Measurements from ENCODE around the gene MPP3. TPM values are rescaled to one million over a fixed set of nuclear protein-coding genes. Genes with fewer than 3 reads are reported as not detected.

The MPP3 gene, protein sequence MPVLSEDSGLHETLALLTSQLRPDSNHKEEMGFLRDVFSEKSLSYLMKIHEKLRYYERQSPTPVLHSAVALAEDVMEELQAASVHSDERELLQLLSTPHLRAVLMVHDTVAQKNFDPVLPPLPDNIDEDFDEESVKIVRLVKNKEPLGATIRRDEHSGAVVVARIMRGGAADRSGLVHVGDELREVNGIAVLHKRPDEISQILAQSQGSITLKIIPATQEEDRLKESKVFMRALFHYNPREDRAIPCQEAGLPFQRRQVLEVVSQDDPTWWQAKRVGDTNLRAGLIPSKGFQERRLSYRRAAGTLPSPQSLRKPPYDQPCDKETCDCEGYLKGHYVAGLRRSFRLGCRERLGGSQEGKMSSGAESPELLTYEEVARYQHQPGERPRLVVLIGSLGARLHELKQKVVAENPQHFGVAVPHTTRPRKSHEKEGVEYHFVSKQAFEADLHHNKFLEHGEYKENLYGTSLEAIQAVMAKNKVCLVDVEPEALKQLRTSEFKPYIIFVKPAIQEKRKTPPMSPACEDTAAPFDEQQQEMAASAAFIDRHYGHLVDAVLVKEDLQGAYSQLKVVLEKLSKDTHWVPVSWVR
- not detected for total RNA-seq

DNA sequence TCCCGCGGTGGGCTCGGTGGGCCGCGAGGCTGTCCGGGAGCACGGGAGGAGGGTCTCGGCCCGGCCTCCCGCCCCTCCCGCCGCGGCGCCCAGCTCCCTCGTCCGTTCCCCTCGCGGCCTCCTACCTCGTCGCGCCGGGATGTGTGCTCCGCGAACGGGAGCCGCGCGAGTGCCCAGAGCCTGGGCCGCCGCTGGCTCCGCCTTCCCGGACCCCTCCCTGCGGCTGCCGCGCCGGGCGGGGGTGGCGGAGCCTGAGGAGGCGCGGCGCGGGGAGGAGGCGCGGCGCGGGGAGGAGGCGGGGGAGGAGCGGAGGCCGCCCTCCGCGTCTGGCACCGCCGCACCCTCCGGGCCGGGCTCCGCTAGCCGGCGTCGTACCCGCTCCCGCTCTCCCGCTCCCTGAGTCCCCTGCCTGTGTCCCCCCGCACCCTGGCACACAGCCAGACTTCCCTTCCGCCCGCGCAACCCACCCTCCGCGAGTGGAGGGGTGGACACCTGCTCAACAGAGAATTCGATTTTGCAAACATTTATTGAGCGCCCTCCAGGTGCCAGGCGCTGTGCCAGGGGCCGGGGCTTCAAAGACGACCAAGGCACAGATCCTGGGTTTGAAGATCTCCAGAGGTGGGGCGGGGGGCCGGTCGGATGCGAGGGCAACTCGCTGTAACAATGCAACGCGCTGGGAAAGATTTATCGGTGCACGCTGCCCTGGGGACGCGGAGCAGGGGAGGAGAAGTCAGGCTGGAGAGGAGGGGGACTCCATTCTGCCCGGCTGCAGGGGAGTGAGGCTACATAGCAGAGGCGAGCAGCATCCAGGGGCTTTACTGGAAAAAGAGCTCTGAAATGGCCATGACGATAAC, at the start of gene MPP3:
TSS of gene MPP3 (minus strand) at position 171 of the 854 bp plus-strand sequence. CDS start 1,240 bp downstream, outside the sequence.
- H3K36me3 Mint-ChIP-seq (ENCODE audit: low read depth) = no peaks in the 10 kb centered on the region
- ChIA-PET CTCF (interaction anchor here (0.8 to 1.1 kb wide), 2 partner anchors 9 to 13 kb away, joined by 3 read pairs; no protein-coding TSS in a partner anchor), POLR2A (no interaction called here)
- no peak within 1 kb of the TSS for H3K27ac Mint-ChIP-seq
- no peaks in the 10 kb centered on the region for H3K9me3 Mint-ChIP-seq
- peak within 1 kb of the TSS; percentile 63 for H3K4me3 Mint-ChIP-seq
- peaks cover 48% of the 10 kb centered on the region for H3K27me3 Mint-ChIP-seq
- H3K4me1 Mint-ChIP-seq = peaks cover 13% of the 10 kb centered on the region
- peak; percentile 40 for DNase-seq

DNA sequence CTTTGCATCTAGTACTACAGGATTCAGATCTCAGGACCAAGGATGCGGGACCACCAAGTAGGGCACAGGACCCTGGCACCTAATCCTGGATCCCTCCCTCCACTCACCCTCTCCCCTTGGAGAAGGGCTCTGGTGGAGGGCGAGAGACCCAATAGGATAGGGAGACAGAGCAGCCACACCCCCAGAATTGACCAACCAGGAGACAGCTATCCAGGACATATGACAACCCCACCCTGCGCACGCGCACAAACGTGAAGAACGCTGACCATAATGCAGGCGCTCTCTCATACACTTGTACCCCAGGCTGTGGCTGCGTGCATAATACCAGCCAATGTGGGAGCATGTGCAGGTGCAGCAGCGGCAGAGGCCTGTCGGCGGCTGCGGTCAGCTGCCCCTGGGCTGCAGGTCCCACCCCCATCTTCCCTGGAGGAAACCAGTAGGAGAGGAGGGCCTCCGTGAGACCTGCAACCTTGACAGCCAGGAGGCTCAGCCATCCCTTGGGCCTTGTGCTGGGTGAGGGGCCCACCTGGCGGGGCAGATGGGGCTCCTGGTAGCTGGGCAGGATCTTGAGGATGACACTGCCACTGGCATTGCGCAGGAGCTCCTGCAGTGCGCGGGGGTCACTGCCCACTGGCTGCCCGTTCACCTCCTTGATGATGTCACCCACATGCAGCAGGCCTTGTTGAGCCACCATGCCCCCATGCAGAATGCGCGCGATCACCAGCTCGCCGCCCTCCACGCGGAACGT, 49.0 kb upstream of the MPP3 start:
- Mint-ChIP-seq H3K4me1 (no peaks in the 10 kb centered on the region), H3K27me3 (peaks cover 12% of the 10 kb centered on the region), H3K9me3 (no peaks in the 10 kb centered on the region), H3K36me3 (ENCODE audit: low read depth) (no peaks in the 10 kb centered on the region), H3K27ac (no peak overlapping the region), H3K4me3 (no peak overlapping the region)
- ChIA-PET CTCF (interaction anchor here (1.4 kb wide), 1 partner anchor 114 kb away, joined by 3 read pairs; no protein-coding TSS in a partner anchor), POLR2A (no interaction called here)
- DNase-seq = no peak

DNA sequence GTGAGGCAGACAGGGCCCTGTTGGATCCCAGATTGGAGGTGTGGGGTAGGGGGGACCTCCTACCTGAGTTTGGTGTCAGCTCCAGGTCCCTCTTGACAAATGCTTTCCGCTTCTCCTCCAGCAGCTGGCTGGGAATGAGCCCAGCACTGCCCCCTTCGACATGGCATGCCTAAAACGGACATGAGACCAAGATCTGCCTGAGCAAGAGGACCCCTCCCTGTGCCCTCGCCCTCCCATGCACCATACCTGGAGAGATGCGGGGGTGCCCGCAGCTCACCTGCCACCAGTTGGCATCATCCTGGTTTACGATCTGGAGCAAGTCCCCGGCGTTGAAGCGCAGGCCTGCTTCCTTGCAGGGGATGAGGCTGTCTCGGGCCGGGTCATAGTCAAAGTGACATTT, 48.2 kb upstream of the MPP3 start:
- no peaks in the 10 kb centered on the region for H3K4me1 Mint-ChIP-seq
- H3K9me3 Mint-ChIP-seq = no peaks in the 10 kb centered on the region
- H3K36me3 Mint-ChIP-seq (ENCODE audit: low read depth) = no peaks in the 10 kb centered on the region
- no peak for DNase-seq
- H3K27me3 Mint-ChIP-seq = peaks cover 6% of the 10 kb centered on the region
- H3K4me3 Mint-ChIP-seq = no peak overlapping the region
- POLR2A ChIA-PET = interaction anchor here (0.6 kb wide), 1 partner anchor 688 kb away, joined by 4 read pairs; no protein-coding TSS in a partner anchor
- CTCF ChIA-PET = interaction anchor here (0.7 to 1.8 kb wide), 6 partner anchors 7 to 242 kb away, joined by 3 to 8 read pairs (median 6); partner anchors contain the start of gene HDAC5
- no peak overlapping the region for H3K27ac Mint-ChIP-seq

DNA sequence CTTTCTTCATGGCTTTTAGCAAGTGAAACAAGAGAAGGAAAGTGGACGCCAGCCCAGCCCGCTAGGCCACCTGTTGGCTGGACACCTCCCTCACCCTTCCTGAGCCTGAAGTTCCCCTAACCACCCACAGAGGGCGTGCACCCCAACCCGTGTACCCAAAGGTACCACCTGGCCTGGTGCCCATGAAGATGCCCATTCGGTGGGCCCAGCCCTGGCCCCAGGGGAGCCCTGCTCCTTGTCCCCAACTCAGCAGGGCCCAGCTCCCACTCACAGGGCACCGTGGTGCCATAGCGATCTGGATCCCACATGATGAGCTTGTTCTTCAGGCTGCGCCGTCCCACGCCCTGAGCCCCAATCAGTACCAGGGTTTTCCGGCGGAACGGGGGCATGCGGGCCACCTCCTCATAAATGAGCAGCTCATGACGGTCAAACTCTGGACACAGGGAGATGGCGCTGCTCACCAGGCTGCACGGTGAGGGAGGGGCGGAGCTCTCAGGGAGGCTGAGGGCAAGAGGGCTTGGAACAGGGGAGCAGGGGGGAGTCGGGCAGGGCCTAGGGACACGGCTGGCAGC, 47.6 kb upstream of the MPP3 start:
- Mint-ChIP-seq H3K27ac (no peak overlapping the region), H3K4me3 (no peak overlapping the region), H3K4me1 (no peaks in the 10 kb centered on the region), H3K9me3 (no peaks in the 10 kb centered on the region), H3K36me3 (ENCODE audit: low read depth) (no peaks in the 10 kb centered on the region), H3K27me3 (peaks cover 6% of the 10 kb centered on the region)
- CTCF ChIA-PET = interaction anchor here (0.7 to 1.8 kb wide), 6 partner anchors 8 to 242 kb away, joined by 3 to 8 read pairs (median 6); partner anchors contain the start of gene HDAC5
- POLR2A ChIA-PET = interaction anchor here (0.6 kb wide), 1 partner anchor 688 kb away, joined by 4 read pairs; no protein-coding TSS in a partner anchor
- DNase-seq = peak; percentile 50

DNA sequence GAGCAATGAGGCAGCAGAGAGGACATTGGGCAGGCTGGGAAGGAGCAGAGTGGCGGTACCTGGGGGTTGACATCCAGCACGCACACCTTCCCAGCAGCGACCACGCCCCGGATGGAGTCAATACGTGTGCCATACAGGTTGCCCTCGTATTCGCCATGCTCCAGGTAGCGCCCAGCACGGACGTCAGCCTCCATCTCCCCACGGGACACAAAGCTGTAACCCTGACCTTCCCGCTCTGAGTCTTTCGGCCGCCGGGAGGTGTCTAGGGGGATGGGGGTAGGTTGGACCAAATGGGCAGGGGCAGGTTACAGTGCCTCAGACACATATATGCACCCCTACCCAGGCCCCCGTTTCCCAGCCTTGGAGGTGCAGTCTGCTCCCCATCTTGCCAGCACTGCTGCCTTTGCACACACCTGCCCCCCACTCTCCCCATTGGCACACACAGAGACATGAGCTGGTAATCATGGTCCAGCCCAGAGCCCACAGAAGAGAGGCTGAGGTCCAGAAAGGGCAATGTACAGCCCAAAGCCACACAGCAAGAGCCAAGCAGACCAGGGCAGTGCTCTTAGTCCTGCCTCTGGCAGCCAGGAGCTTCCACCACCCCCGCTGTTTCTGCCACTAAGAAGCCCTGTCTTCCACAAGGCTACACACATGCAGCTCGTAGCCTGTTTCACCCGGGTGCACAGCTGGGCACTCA, 46.9 kb upstream of the MPP3 start:
- Mint-ChIP-seq H3K9me3 (no peaks in the 10 kb centered on the region), H3K27ac (no peak overlapping the region), H3K36me3 (ENCODE audit: low read depth) (no peaks in the 10 kb centered on the region), H3K27me3 (peaks cover 7% of the 10 kb centered on the region), H3K4me1 (no peaks in the 10 kb centered on the region), H3K4me3 (no peak overlapping the region)
- CTCF ChIA-PET = interaction anchor here (0.9 to 1.8 kb wide), 6 partner anchors 9 to 64 kb away, joined by 3 to 8 read pairs (median 6); no protein-coding TSS in a partner anchor
- DNase-seq = no peak
- POLR2A ChIA-PET = no interaction called here

DNA sequence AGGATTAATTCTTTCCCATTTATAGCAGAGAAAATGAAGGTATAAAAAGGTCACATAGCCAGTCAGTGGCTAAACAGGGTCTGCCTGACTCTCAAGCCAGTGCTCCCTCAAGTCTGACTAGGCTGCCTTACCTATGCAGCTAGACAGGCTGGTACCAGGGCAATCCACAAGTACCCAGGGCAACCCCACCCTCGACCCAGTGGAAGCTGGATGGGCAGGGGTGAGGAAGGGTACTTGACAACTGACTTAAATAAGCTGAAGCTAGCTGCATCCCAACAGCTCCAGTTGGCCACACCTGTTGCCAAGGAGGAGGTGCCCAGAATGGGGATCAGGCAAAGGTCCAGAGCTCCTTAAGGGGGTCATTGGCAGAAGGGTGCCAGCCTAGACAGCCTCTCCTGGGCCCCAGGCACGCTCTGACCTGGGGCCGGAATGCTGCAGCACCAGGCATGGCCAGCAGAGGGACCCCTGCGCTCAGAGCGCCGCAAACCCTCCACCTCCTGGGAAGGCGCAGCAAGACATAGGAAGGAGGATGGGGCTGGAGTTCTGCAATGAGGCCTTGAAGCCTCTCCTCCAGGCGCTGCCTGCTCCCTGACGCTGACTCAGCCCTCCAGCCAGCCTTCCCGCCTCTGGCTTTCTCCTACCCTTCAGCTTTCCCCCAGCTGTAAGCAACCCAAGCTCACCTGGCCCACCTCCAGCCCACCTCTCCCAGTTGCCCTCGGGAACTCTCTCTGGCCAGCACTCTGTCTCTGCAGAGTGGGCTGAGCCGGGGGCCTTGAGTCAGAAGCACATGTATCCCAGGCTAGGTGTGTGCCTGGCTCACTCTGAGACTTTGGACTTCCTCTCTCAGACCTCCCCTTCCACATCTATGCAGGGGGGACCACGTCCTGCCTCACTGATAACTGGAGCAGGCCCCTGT, 45.6 kb upstream of the MPP3 start:
- Mint-ChIP-seq H3K27me3 (peaks cover 5% of the 10 kb centered on the region), H3K9me3 (no peaks in the 10 kb centered on the region), H3K27ac (no peak overlapping the region), H3K4me3 (no peak overlapping the region), H3K4me1 (no peaks in the 10 kb centered on the region), H3K36me3 (ENCODE audit: low read depth) (no peaks in the 10 kb centered on the region)
- CTCF ChIA-PET = interaction anchor here (1.0 to 2.4 kb wide), 12 partner anchors 10 to 492 kb away, joined by 3 to 10 read pairs (median 4); no protein-coding TSS in a partner anchor
- peak; percentile 51 for DNase-seq
- POLR2A ChIA-PET = no interaction called here

DNA sequence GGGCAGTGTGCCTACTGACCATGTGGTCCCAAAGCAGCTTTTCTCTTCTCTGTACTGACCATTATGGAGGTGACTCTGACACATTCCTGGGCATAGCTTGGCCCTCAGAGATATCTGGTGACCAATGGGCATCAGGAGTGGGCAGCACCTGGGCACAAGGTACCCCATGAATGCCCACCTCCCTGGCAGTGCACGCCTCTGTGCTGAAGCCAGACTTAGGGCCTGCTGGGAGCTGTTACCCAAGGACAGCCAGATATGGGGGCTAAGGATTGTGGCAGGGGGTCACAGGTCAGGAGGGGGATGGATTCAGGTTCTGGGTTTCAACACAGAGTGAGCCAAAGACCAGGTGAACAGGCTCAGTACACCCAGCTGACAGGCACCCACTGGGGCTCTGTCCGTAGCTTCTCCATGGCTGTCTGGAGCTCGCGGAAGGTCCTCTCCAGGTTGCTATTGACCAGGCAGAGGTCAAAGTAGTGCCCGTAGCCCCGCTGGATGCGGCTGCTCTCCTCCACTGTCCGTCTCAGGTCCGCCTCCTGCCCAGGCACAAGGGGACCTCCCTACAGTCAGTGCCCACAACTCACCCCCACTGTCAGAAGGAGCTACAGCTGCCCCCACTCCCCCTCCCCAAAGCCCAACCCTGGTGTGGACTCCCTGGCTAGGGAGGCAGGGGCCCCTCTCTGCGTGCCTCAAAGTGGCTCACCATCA, 44.7 kb upstream of the MPP3 start:
- Mint-ChIP-seq H3K36me3 (ENCODE audit: low read depth) (no peaks in the 10 kb centered on the region), H3K4me3 (no peak overlapping the region), H3K9me3 (no peaks in the 10 kb centered on the region), H3K4me1 (no peaks in the 10 kb centered on the region), H3K27ac (no peak overlapping the region), H3K27me3 (peaks cover 9% of the 10 kb centered on the region)
- DNase-seq = no peak
- POLR2A ChIA-PET = interaction anchor here (0.6 kb wide), 1 partner anchor 394 kb away, joined by 3 read pairs; the partner anchor contains the start of gene DHX8
- CTCF ChIA-PET = interaction anchor here (0.6 to 2.4 kb wide), 15 partner anchors 9 to 493 kb away, joined by 3 to 10 read pairs (median 3); no protein-coding TSS in a partner anchor

DNA sequence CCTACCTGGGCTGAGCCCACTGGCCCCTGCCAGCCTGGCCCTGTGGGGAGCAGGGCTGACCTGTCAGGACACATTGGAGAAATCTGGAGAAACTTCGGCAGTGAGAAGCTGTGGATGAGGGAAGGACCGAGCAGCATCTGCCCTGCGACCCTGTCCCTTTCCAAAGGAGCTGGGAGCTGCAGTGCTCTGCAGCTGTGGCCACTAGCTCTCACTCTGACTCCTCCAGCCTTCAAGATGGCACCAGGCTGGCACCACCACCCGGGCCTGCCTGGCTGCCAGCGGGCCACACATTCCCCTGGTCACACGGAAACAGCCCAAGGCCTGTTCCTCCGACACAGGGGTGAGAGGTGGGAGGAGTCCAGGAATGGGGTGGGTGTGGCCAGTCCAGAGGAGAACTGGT, 44.1 kb upstream of the MPP3 start:
- ChIA-PET POLR2A (interaction anchor here (0.6 kb wide), 1 partner anchor 393 kb away, joined by 3 read pairs; the partner anchor contains the start of gene DHX8), CTCF (interaction anchor here (0.6 to 2.4 kb wide), 7 partner anchors 8 to 132 kb away, joined by 3 to 10 read pairs (median 3); no protein-coding TSS in a partner anchor)
- Mint-ChIP-seq H3K4me1 (no peaks in the 10 kb centered on the region), H3K27ac (no peak overlapping the region), H3K9me3 (no peaks in the 10 kb centered on the region), H3K27me3 (peaks cover 12% of the 10 kb centered on the region), H3K4me3 (no peak overlapping the region), H3K36me3 (ENCODE audit: low read depth) (no peaks in the 10 kb centered on the region)
- no peak for DNase-seq

DNA sequence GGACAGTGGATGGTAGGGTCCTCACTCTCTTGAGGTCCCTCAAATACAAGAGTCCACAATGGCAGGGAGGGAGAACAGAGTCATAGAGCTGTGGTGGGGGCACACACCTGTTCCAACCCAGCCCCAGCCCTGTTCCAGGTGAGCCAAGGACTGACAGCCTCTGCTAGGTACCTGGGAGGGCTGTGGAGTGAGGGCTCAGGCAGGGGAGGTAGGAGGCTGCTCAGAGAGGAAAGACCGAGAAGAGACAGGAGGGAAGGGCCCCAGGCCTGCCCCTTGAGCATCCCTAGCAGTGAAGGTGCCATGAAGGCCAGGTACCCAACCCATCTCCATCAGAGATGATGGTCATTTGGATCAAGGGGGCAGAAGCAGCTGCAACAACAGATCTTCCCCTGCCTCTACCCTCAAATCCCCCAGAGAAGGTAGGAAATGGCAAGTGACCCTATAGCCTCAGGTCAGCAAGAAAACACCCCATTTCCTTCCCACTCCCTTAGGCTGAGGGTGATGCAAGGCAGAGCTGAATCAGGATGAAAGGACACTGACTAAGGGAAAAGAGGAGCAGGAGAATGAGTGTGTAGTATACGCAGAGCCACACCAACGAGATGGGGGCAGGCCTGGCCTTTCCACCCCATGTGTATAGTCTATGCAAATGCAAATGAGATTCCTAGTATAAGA, 42.7 kb upstream of the MPP3 start:
- Mint-ChIP-seq H3K4me3 (no peak overlapping the region), H3K4me1 (no peaks in the 10 kb centered on the region), H3K9me3 (no peaks in the 10 kb centered on the region), H3K27ac (no peak overlapping the region), H3K27me3 (peaks cover 12% of the 10 kb centered on the region), H3K36me3 (ENCODE audit: low read depth) (no peaks in the 10 kb centered on the region)
- no peak for DNase-seq
- ChIA-PET POLR2A (interaction anchor here (0.6 kb wide), 1 partner anchor 10 kb away, joined by 3 read pairs; no protein-coding TSS in a partner anchor), CTCF (no interaction called here)

All from activated CD4-positive, alpha-beta T cell treated with anti-CD3 and anti-CD28 coated beads, Interleukin-2, amount 10 ng/mL, durations not matched to agents 7 days and 5 days (primary cell).